PFSK-1 (cell line): ENCODE results near the gene COL4A2.

ENCODE experiments used
- POLR2AphosphoS5 ChIP-seq: IDR thresholded peaks from 2 replicates; pipeline ENCODE4 v1.6.1; 2012; ENCODE audit warnings: low read depth, mild to moderate bottlenecking, control low read depth, low read length, moderate library complexity
- TAF1 ChIP-seq: IDR thresholded peaks from 2 replicates; pipeline ENCODE4 v1.6.1; 2012; ENCODE audit warnings: low read length, control low read depth, borderline replicate concordance; ENCODE audit not compliant: insufficient read depth
- TF ChIP-seq, protein P1 (sequence below), 2 experiments: IDR thresholded peaks; 2 replicates each; pipeline versions ENCODE4 v1.6.1 to v1.8.0; 2011 to 2012; ENCODE audit warnings: low read depth in 2 of 2, low read length in 2 of 2, control low read depth in 1 of 2, inconsistent platforms in 1 of 2, mild to moderate bottlenecking in 1 of 2, moderate library complexity in 1 of 2; ENCODE audit not compliant: insufficient read depth in 1 of 2

DNA sequence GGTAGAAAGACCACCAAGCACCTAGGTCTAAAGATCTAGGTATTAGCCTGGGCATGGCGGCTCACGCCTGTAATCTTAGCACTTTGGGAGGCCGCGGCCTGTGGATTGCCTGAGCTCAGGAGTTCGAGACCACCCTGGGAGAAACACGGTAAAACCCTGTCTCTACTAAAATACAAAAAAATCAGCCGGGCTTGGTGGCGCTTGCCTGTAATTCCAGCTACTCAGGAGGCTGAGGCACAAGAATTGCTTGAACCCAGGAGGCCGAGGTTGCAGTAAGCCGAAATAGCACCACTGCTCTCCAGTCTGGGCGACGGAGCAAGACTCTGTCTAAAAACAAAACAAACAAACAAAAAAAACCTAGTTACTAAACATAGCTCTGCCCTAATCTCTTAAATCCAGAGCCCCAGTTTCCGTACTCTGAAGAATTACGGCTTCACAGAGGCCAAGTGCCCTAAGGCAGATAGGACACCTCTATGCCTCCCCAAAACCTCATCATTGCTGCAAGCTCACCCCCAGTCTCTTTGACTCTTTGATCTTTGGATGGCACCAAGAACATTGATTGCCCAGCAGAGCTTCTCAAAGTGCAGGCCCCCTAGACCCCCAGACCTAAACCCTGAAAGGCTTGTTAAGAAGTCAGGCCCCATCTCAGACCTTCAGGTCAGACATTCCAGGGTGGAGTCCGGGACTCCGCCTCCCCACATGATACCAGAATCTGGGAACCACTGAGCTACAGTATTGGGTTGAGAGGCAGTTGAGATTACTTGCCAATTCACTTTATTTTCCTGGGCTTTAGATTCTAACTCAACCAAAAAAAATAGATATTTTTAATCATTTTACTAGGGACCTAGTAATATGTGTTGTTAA is 2.8 kb downstream of the COL4A2 start:
- TF ChIP-seq POLR2AphosphoS5 (no peak), TAF1 (no peak)
- TF ChIP-seq, protein P1, sequence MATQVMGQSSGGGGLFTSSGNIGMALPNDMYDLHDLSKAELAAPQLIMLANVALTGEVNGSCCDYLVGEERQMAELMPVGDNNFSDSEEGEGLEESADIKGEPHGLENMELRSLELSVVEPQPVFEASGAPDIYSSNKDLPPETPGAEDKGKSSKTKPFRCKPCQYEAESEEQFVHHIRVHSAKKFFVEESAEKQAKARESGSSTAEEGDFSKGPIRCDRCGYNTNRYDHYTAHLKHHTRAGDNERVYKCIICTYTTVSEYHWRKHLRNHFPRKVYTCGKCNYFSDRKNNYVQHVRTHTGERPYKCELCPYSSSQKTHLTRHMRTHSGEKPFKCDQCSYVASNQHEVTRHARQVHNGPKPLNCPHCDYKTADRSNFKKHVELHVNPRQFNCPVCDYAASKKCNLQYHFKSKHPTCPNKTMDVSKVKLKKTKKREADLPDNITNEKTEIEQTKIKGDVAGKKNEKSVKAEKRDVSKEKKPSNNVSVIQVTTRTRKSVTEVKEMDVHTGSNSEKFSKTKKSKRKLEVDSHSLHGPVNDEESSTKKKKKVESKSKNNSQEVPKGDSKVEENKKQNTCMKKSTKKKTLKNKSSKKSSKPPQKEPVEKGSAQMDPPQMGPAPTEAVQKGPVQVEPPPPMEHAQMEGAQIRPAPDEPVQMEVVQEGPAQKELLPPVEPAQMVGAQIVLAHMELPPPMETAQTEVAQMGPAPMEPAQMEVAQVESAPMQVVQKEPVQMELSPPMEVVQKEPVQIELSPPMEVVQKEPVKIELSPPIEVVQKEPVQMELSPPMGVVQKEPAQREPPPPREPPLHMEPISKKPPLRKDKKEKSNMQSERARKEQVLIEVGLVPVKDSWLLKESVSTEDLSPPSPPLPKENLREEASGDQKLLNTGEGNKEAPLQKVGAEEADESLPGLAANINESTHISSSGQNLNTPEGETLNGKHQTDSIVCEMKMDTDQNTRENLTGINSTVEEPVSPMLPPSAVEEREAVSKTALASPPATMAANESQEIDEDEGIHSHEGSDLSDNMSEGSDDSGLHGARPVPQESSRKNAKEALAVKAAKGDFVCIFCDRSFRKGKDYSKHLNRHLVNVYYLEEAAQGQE (IDR thresholded peaks at IDR 0.05; ENCODE audit: insufficient read depth in 1 of 2, low read depth in 2 of 2, low read length in 2 of 2): no peak
